Astrocyte of the cerebellum (primary cell): ENCODE data around the gene SDR39U1.

Source experiments
- DNase-seq: peaks from one replicate; pipeline ENCODE4 v3.0.0-alpha.2; 2011; ENCODE audit warnings: low read depth
- H3K4me3 ChIP-seq: 2 replicates; pipeline ENCODE4 v1.5.1; 2011; ENCODE audit warnings: mild to moderate bottlenecking, low read depth, low read length, moderate library complexity
- CTCF ChIP-seq: IDR thresholded peaks from 2 replicates; pipeline ENCODE4 v1.5.1; 2012; ENCODE audit warnings: low read length, low read depth, moderate library complexity, mild to moderate bottlenecking; ENCODE audit errors: missing control alignments
- in situ Hi-C: cut with HindIII; loops from 2 replicates; pipeline ENCODE4 v1.10.0; 2017; ENCODE audit warnings: low sequenced_read_pairs

The SDR39U1 gene

GRCh38 chr14:24428628-24429394 is 13.8 kb downstream of the SDR39U1 start:
- in situ Hi-C loops, result no loop called here
- DNase-seq, result no peak
- H3K4me3 ChIP-seq, result no peak overlapping the region
- no peak for TF ChIP-seq CTCF

- no peak for DNase-seq
- no peak overlapping the region for H3K4me3 ChIP-seq
- no peak for TF ChIP-seq CTCF
- in situ Hi-C loops, result no loop called here
These were observed 14.8 kb downstream of the SDR39U1 start for GRCh38 chr14:24427537-24428508.

GRCh38 chr14:24426912-24427536 is 15.6 kb downstream of the SDR39U1 start:
- DNase-seq, result no peak
- H3K4me3 ChIP-seq, result no peak overlapping the region
- in situ Hi-C loops, result no loop called here
- no peak for TF ChIP-seq CTCF

GRCh38 chr14:24426150-24426911 is 16.2 kb downstream of the SDR39U1 start:
- in situ Hi-C loops, result no loop called here
- no peak for TF ChIP-seq CTCF

GRCh38 chr14:24425704-24426103 is 16.9 kb downstream of the SDR39U1 start:
- no peak for TF ChIP-seq CTCF
- DNase-seq, result no peak
- H3K4me3 ChIP-seq, result no peak overlapping the region
- in situ Hi-C loops, result no loop called here

More at GRCh38 chr14:24426150-24426911, 16.2 kb downstream of the SDR39U1 start:
- DNase-seq, result no peak
- no peak overlapping the region for H3K4me3 ChIP-seq
